ENCODE data around the gene SGPP1.
"Not testable (repeated sequence)": the region's sequence is repeated elsewhere in the genome, so short reads cannot be mapped to it uniquely, and the experiment has no call there.

SGPP1 gene

GRCh38 chr14:63641473-63642228 is 86.2 kb downstream of the SGPP1 start, which contains the start of gene WDR89:
WDR89 (minus strand) TSS chr14:63641871; CDS start chr14:63599942, 41,929 bp downstream.
- in situ Hi-C loops (cut with HindIII; ENCODE audit: low sequenced_read_pairs): no loop called here

- in situ Hi-C loops (cut with HindIII; ENCODE audit: low sequenced_read_pairs): no loop called here
These were observed 89.4 kb downstream of the SGPP1 start for GRCh38 chr14:63638493-63638892.

- in situ Hi-C loops (cut with HindIII; ENCODE audit: low sequenced_read_pairs): not testable (repeated sequence)
These were observed 91.7 kb downstream of the SGPP1 start for GRCh38 chr14:63636094-63636635.
